Body of pancreas (tissue), 4 donors: ENCODE measurements around the gene FAM131A. TPM values are rescaled to one million over a fixed set of nuclear protein-coding genes. Genes with fewer than 3 reads are reported as not detected.

ENCODE experiments used
- ATAC-seq: fragments of 150-250 bp; one replicate; pipeline ENCODE4 v1.9.1; 2016
- DNase-seq, 4 donors: peaks; one replicate each; pipeline ENCODE4 v3.0.0-alpha.2; 2019
- H3K27ac ChIP-seq, 4 donors: fragments of 200-600 bp; sonication (generic); 1 replicate in 3 of 4; 2 replicates in 1 of 4; pipeline versions ENCODE4 v1.5.1 to v1.6.1; 2016 to 2019; ENCODE audit warnings: mild to moderate bottlenecking in 1 of 4, mixed read lengths in 1 of 4, moderate library complexity in 1 of 4
- H3K27me3 ChIP-seq, 2 donors: fragments of 200-600 bp; sonication (generic); one replicate each; pipeline ENCODE4 v1.6.0; 2016; ENCODE audit warnings: mild to moderate bottlenecking in 1 of 2
- H3K36me3 ChIP-seq, 2 donors: fragments of 200-600 bp; sonication (generic); replicated peaks in 1 of 2; 2 replicates each; pipeline ENCODE4 v1.5.1; 2016; ENCODE audit warnings: low read depth in 2 of 2; ENCODE audit not compliant: insufficient read depth in 1 of 2
- H3K4me1 ChIP-seq: fragments of 200-600 bp; sonication (generic); one replicate; pipeline ENCODE4 v1.6.0; 2016
- H3K4me3 ChIP-seq, 2 donors: fragments of 200-600 bp; sonication (generic); 1 replicate in 1 of 2; 2 replicates in 1 of 2; pipeline ENCODE4 v1.5.1; 2016 to 2019
- H3K9me3 ChIP-seq, 3 donors: fragments of 200-600 bp; sonication (generic); 1 replicate in 2 of 3; 2 replicates in 1 of 3; pipeline ENCODE4 v1.5.1; 2016
- POLR2A ChIP-seq, 3 donors: fragments of 450-650 bp; IDR thresholded peaks; one replicate each; pipeline ENCODE4 v1.6.1; 2016; ENCODE audit warnings: antibody characterized with exemption in 3 of 3, mild to moderate bottlenecking in 2 of 3
- WGBS, 2 donors: methylation state at CpG; one replicate each; pipeline ENCODE4 v1.1.5; 2017; 5-methylcytosine and 5-hydroxymethylcytosine counted together
- intact Hi-C: fragments of 100-400 bp; cut with DNase I; formaldehyde crosslinking; loops from one replicate; pipeline ENCODE4 v1.15.1; 2023
- total RNA-seq, 2 donors: library from RNA; depleted of rRNA; stranded (reverse); fragments of >200 nt; gene quantifications; one replicate each; pipeline ENCODE4 v1.1.0, GENCODE V29; 2016
- TF ChIP-seq, protein P1 (sequence below), 7 experiments: fragments of 450-650 bp in 4 of 7; fragments of 200-600 bp in 3 of 7; sonication (generic) in 3 of 7; IDR thresholded peaks; one replicate each; pipeline ENCODE4 v1.5.1; 2016 to 2019; ENCODE audit warnings: antibody characterized with exemption in 7 of 7

Gene FAM131A
- total RNA-seq, 2 donors from 2014 or later: 11.5 to 13.5 TPM

DNA sequence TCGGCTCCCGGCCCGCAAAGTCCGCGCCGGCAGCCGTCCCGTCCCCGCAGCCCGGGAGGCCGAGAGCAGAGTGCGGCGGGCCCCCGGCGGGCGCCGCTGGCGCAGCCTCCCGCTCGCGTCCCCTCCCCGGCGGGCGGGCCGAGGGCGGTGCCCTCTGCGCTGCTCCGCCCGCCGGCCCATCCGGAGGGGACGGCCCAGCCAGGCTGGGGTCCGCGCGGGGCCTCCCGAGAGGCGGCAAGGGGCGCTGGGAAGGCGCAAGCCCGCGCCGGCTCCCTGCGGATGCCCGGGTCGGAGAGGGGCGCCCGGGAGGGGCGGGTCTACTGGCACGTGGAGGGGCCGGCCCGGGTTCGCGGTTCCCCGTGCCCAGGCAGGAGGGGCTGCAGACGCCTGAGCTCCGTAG lies 24.1 kb downstream of the FAM131A start, which contains the start of the genes CLCN2 and POLR2H:
TSS of gene CLCN2 (minus strand) at position 74 of the 400 bp plus-strand sequence. CDS start 126 bp downstream, outside the sequence.
TSS of gene POLR2H (plus strand) at position 179 of the 400 bp plus-strand sequence. CDS start 1,783 bp downstream, outside the sequence.
- ATAC-seq (peak; percentile 51), DNase-seq (peak; percentile 47 to 64 (median 54))
- Histone ChIP-seq H3K4me1 (peaks cover 36% of the 10 kb centered on the region), H3K4me3 (peak within 1 kb of the TSS; percentile 57 to 69), H3K27ac (peak within 1 kb of the TSS; percentile 95 to 97 (median 96)), H3K9me3 (no peaks in the 10 kb centered on the region), H3K36me3 (peaks cover 0 to 3% of the 10 kb centered on the region in 2 donors), H3K27me3 (no peaks in the 10 kb centered on the region)
- peak in 2 of 3 donors; percentile 48 to 50 for TF ChIP-seq POLR2A (IDR thresholded peaks at IDR 0.05)
- TF ChIP-seq, protein P1, sequence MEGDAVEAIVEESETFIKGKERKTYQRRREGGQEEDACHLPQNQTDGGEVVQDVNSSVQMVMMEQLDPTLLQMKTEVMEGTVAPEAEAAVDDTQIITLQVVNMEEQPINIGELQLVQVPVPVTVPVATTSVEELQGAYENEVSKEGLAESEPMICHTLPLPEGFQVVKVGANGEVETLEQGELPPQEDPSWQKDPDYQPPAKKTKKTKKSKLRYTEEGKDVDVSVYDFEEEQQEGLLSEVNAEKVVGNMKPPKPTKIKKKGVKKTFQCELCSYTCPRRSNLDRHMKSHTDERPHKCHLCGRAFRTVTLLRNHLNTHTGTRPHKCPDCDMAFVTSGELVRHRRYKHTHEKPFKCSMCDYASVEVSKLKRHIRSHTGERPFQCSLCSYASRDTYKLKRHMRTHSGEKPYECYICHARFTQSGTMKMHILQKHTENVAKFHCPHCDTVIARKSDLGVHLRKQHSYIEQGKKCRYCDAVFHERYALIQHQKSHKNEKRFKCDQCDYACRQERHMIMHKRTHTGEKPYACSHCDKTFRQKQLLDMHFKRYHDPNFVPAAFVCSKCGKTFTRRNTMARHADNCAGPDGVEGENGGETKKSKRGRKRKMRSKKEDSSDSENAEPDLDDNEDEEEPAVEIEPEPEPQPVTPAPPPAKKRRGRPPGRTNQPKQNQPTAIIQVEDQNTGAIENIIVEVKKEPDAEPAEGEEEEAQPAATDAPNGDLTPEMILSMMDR (IDR thresholded peaks at IDR 0.05): no peak
- intact Hi-C loops: no loop called here
- WGBS, 2 donors: 0% methylated on average over 55 of the region's 56 CpGs; no CpG with 5 or more reads in 1 of the 2 donors

DNA sequence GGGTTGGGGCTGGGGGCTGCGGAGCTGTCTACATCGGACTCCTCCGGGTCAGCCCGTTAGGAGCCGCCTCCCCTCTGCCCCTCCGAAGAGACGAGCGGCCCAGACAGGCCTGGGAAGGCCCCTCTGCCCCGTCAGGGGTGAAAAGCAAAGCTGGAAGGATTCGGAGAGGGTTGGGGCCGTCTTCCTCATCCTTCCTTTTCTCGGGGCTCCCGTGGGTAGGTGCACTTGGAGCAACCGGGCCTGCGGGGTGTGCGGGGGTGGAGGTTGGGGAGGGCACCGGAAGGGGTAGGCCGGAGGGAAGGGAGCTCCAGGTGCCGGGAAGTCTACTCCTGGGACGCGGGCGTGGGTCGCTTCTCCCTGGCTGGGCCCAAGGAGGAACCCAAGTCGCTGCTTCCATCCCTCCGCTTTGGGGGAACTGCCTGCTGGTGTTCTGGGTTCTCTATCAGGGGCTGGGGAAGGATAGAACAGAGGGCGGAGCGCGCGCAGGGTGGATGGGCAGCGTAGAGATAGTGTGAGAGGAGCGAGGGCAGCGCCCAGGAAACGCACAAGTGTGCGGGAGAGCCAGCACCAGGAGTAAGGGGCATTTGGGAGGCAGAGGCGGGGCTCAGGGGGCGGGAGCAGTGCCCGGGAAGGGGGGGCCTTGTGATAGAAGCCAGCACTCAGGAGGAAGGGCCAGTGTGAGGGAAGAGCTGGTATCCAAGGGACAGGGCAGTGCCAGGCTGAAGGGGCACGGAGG lies 24.7 kb downstream of the FAM131A start:
- Histone ChIP-seq H3K36me3 (peaks cover 0 to 3% of the 10 kb centered on the region in 2 donors), H3K27me3 (no peaks in the 10 kb centered on the region), H3K4me1 (peaks cover 36% of the 10 kb centered on the region), H3K27ac (peak overlapping the region; percentile 95 to 97 (median 96)), H3K4me3 (peak overlapping the region; percentile 57 to 69), H3K9me3 (no peaks in the 10 kb centered on the region)
- DNase-seq (peak; percentile 65 to 80 (median 71)), ATAC-seq (peak; percentile 30)
- intact Hi-C loops: no loop called here
- peak; percentile 4 to 65 (median 54) for TF ChIP-seq POLR2A (IDR thresholded peaks at IDR 0.05)
- TF ChIP-seq, protein P1 (IDR thresholded peaks at IDR 0.05): no peak
- 0 to 2% methylated on average over 33 to 34 of the region's 38 CpGs for WGBS, 2 donors

DNA sequence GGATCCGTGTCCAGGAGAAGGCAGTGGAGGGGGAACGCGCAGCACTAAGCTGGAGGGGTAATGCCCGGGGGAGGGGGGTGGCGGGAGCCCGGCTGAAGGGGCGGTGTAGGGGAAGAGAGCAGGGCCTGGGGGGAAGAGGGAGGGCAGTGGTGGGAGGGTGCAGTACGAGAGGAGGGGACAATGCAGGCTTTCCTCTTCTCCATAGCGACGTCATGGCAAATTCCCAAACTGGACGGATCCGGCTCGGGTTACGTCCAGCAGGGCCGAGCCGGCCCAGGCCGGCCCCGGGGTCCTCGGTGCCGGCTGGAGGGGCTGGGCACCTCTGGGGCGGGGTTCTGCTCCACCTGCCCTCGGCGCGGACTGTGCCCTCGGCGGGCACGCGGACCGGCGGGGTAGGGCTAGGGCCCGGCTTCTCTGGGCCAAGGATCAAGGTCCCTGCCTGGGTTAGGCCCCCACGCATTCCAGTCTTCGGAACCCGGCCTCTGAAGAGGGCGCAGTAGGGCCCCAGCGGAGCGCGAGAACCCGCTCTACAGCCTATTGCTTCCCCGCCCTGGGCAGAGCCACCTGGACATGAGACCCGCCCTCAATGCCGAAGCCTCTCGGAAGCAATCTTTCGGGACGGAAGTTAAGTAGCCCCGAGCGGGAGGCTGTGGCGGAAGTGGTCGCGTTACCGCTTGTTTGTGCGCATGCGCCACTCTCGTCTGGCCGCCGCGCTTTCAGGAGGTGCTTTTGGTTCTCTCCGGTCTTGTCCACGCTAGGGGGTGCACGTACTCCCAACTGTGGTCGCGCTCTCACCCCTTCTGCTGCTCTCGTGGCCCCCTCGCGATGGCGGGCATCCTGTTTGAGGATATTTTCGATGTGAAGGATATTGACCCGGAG lies 25.5 kb downstream of the FAM131A start:
- WGBS, 2 donors: 1% methylated on average over 34 to 58 of the region's 68 CpGs
- intact Hi-C loops: no loop called here
- peaks cover 36% of the 10 kb centered on the region for H3K4me1 ChIP-seq

DNA sequence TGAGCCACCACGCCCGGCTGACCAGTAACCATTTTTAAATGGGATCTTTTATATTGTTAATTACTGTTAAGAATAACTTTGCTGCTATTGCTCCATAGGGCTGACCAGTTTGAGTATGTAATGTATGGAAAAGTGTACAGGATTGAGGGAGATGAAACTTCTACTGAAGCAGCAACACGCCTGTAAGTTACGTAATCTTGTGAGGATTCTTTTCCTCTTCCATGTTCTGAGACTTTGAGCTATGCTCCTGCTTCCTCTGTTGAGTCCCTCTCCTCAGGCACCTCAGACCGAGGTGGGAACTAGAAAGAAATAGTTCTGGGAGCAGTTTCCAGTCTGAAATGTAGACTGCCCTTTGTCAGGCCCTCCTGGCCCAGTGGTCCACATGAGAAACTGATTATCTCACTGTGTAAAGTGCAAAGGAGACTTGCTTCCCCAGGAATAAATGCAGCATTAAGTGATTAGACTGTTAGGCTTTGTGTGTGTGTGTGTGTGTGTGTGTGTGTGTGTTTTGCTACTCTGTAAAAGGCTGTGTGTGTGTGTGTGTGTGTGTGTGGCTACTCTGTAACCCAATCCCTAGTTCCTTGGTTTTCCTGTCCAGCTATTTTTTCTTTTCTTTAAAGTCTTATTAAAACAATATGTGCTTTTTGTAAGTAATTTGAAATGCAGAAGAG lies 29.4 kb downstream of the FAM131A start:
- TF ChIP-seq POLR2A (IDR thresholded peaks at IDR 0.05): no peak
- TF ChIP-seq, protein P1 (IDR thresholded peaks at IDR 0.05): no peak
- Histone ChIP-seq H3K36me3 (peaks cover 0 to 7% of the 10 kb centered on the region in 2 donors), H3K9me3 (no peaks in the 10 kb centered on the region), H3K27ac (no peak overlapping the region), H3K27me3 (no peaks in the 10 kb centered on the region), H3K4me3 (no peak overlapping the region), H3K4me1 (peaks cover 28% of the 10 kb centered on the region)
- WGBS, 2 donors: 73 to 75% methylated on average over 5 of the region's 5 CpGs
- no peak for ATAC-seq
- no peak for DNase-seq
- intact Hi-C loops: no loop called here

More for the DNA sequence above, 25.5 kb downstream of the FAM131A start:
- Histone ChIP-seq H3K36me3 (peaks cover 0 to 6% of the 10 kb centered on the region in 2 donors), H3K27ac (peak overlapping the region; percentile 95 to 97 (median 96)), H3K4me3 (peak overlapping the region; percentile 57 to 69), H3K9me3 (no peaks in the 10 kb centered on the region), H3K27me3 (no peaks in the 10 kb centered on the region)
- peak; percentile 96 to 98 (median 98) for DNase-seq
- peak; percentile 68 to 90 (median 88) for TF ChIP-seq POLR2A (IDR thresholded peaks at IDR 0.05)
- TF ChIP-seq, protein P1 (IDR thresholded peaks at IDR 0.05): peak; percentile 28 to 79 (median 57)
- peak; percentile 84 for ATAC-seq
